Suprapubic skin (tissue), 4 donors: ENCODE data around the gene ATP6V1F. TPM values are rescaled to one million over a fixed set of nuclear protein-coding genes. Genes with fewer than 3 reads are reported as not detected.
A peak's percentile ranks its signal among the peaks of the same experiment; 100 is the strongest.

Source experiments
- DNase-seq, 2 donors: peaks; one replicate each; pipeline ENCODE4 v3.0.0-alpha.2; 2019; ENCODE audit warnings: low spot score in 2 of 2
- H3K27ac ChIP-seq: fragments of 200-600 bp; sonication (generic); one replicate; pipeline ENCODE4 v1.5.1; 2019
- H3K27me3 ChIP-seq: fragments of 200-600 bp; sonication (generic); one replicate; pipeline ENCODE4 v1.5.1; 2019
- H3K36me3 ChIP-seq: fragments of 200-600 bp; sonication (generic); one replicate; pipeline ENCODE4 v1.5.1; 2019
- H3K4me1 ChIP-seq: fragments of 200-600 bp; sonication (generic); one replicate; pipeline ENCODE4 v1.5.1; 2019
- H3K4me3 ChIP-seq: fragments of 200-600 bp; sonication (generic); one replicate; pipeline ENCODE4 v1.5.1; 2019; ENCODE audit warnings: mild to moderate bottlenecking
- H3K9me3 ChIP-seq: fragments of 200-600 bp; sonication (generic); one replicate; pipeline ENCODE4 v1.5.1; 2019
- EP300 ChIP-seq: sonication (generic); formaldehyde crosslinking; IDR thresholded peaks from one replicate; pipeline ENCODE4 v1.6.1; 2017; ENCODE audit warnings: antibody characterized with exemption
- POLR2A ChIP-seq, 2 donors: fragments of 450-650 bp; IDR thresholded peaks; one replicate each; pipeline ENCODE4 v1.6.1; 2017; ENCODE audit warnings: antibody characterized with exemption in 2 of 2, mild to moderate bottlenecking in 2 of 2, moderate library complexity in 2 of 2
- POLR2AphosphoS5 ChIP-seq, 3 donors: sonication (generic); formaldehyde crosslinking; IDR thresholded peaks; one replicate each; pipeline ENCODE4 v1.6.1; 2017; ENCODE audit warnings: antibody characterized with exemption in 3 of 3
- WGBS: methylation state at CpG from one replicate; pipeline ENCODE4 v1.1.5; 2018; 5-methylcytosine and 5-hydroxymethylcytosine counted together
- total RNA-seq, 4 donors: library from RNA; depleted of rRNA; stranded (reverse); fragments of >200 nt; gene quantifications; one replicate each; pipeline ENCODE4 v1.1.0, GENCODE V29; 2016
- TF ChIP-seq, protein P1 (sequence below), 2 donors: fragments of 200-600 bp in 1 of 2; fragments of 450-650 bp in 1 of 2; sonication (generic) in 1 of 2; IDR thresholded peaks; one replicate each; pipeline ENCODE4 v1.5.1; 2016 to 2019; ENCODE audit warnings: antibody characterized with exemption in 2 of 2, mild to moderate bottlenecking in 1 of 2, moderate library complexity in 1 of 2

Gene ATP6V1F
- total RNA-seq, 4 donors from 2014 or later, result 78.4 to 165 (median 148) TPM

DNA sequence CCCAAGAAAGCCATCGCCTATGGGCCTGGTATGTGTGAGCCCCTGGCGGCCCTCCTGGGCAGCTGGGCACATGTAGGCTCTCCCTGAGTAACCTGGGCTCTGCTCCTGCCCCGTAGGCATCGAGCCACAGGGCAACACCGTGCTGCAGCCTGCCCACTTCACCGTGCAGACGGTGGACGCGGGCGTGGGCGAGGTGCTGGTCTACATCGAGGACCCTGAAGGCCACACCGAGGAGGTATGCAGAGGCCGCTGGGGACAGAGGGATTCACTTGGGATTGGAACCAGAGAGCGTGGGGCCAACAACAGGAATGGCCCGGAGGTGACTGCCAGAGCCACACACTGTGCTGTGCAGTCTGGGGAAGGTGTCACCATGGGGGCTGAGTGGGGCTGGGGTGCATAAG lies 25.1 kb upstream of the ATP6V1F start:
- peaks cover 23% of the 10 kb centered on the region for H3K4me1 ChIP-seq
- H3K27me3 ChIP-seq, result no peaks in the 10 kb centered on the region
- no peaks in the 10 kb centered on the region for H3K9me3 ChIP-seq
- no peak overlapping the region for H3K27ac ChIP-seq
- H3K36me3 ChIP-seq, result peaks cover 8% of the 10 kb centered on the region
- peak in 1 of 2 donors; percentile 50 for DNase-seq
- WGBS, result 95% methylated on average over 4 of the region's 16 CpGs
- no peak overlapping the region for H3K4me3 ChIP-seq
- TF ChIP-seq, protein P1, sequence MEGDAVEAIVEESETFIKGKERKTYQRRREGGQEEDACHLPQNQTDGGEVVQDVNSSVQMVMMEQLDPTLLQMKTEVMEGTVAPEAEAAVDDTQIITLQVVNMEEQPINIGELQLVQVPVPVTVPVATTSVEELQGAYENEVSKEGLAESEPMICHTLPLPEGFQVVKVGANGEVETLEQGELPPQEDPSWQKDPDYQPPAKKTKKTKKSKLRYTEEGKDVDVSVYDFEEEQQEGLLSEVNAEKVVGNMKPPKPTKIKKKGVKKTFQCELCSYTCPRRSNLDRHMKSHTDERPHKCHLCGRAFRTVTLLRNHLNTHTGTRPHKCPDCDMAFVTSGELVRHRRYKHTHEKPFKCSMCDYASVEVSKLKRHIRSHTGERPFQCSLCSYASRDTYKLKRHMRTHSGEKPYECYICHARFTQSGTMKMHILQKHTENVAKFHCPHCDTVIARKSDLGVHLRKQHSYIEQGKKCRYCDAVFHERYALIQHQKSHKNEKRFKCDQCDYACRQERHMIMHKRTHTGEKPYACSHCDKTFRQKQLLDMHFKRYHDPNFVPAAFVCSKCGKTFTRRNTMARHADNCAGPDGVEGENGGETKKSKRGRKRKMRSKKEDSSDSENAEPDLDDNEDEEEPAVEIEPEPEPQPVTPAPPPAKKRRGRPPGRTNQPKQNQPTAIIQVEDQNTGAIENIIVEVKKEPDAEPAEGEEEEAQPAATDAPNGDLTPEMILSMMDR (IDR thresholded peaks at IDR 0.05), result no peak
- TF ChIP-seq POLR2AphosphoS5 (IDR thresholded peaks at IDR 0.05) (no peak), EP300 (no peak), POLR2A (IDR thresholded peaks at IDR 0.05) (no peak)

- DNase-seq, result no peak
- no peaks in the 10 kb centered on the region for H3K27me3 ChIP-seq
- H3K36me3 ChIP-seq, result peaks cover 8% of the 10 kb centered on the region
- no peak overlapping the region for H3K4me3 ChIP-seq
- no peaks in the 10 kb centered on the region for H3K9me3 ChIP-seq
- WGBS, result 94% methylated on average over 21 of the region's 22 CpGs
- no peak overlapping the region for H3K27ac ChIP-seq
- peaks cover 16% of the 10 kb centered on the region for H3K4me1 ChIP-seq
- TF ChIP-seq EP300 (no peak), POLR2A (IDR thresholded peaks at IDR 0.05) (no peak), POLR2AphosphoS5 (IDR thresholded peaks at IDR 0.05) (no peak)
- TF ChIP-seq, protein P1 (IDR thresholded peaks at IDR 0.05), result no peak
Observed at GRCh38 chr7:128838109-128838779, 24.4 kb upstream of the ATP6V1F start.

DNA sequence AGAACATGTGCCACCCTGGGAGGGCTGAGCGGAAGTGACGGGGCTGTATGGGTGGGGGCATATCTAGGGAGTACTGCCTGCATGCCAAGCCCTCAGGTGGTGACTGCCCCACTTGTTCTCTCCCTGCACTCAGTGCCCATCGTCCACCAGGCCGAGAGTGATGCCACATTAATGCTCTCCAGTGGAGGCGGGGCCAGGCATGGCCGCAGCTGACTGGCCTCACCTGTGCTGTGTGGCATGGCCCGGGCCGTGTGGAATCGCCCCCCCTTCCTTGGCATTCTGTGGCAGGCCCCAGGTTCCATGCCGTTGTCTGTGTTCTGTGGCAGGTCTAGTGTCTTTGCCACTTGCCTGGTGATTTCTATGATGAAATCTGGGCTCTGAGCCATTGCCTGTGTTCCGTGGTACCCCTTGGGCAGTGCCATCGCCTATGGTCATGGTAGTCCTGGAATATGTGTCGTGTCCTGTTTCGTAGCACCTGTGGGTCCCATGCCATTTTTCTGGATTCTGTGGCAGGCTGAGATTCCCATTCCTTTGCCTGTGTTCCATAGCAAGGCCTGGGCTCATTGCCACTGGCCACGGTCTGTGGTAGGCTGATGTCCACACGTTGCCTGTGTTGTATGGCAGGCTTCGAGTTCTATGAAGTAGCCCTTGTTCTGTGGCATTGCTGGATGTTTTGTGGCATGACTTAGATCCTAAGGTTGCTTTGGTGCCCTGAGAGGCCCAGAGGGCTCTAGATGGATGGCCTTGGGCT lies 23.5 kb upstream of the ATP6V1F start:
- no peak overlapping the region for H3K27ac ChIP-seq
- H3K4me1 ChIP-seq, result peaks cover 7% of the 10 kb centered on the region
- H3K4me3 ChIP-seq, result no peak overlapping the region
- H3K9me3 ChIP-seq, result no peaks in the 10 kb centered on the region
- peaks cover 8% of the 10 kb centered on the region for H3K36me3 ChIP-seq
- TF ChIP-seq, protein P1 (IDR thresholded peaks at IDR 0.05), result no peak
- TF ChIP-seq POLR2AphosphoS5 (IDR thresholded peaks at IDR 0.05), result no peak
- TF ChIP-seq EP300, result no peak
- TF ChIP-seq POLR2A (IDR thresholded peaks at IDR 0.05), result no peak
- DNase-seq, result peak in 1 of 2 donors; percentile 40
- 88% methylated on average over 7 of the region's 17 CpGs for WGBS
- no peaks in the 10 kb centered on the region for H3K27me3 ChIP-seq

DNA sequence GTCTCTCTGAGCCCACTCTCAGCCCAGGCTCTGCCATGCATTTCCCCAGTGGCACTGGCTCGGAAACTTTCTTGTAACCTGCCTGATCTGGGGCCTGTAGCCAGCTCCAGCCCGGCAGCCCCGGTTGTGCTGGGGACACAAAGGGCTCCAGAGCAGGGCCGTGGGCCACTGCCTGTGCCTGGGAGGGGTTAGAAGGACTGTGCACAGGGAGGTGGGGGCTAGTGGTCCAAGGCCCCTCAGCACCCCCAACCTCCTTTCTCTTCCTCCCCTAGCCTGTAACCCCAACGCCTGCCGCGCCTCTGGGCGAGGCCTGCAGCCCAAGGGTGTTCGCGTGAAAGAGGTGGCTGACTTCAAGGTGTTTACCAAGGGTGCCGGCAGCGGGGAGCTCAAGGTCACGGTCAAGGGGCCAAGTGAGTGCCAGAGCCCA lies 22.9 kb upstream of the ATP6V1F start:
- no peaks in the 10 kb centered on the region for H3K27me3 ChIP-seq
- WGBS, result 63% methylated on average over 9 of the region's 13 CpGs
- DNase-seq, result peak in 1 of 2 donors; percentile 60
- TF ChIP-seq POLR2A (IDR thresholded peaks at IDR 0.05) (no peak), EP300 (no peak), POLR2AphosphoS5 (IDR thresholded peaks at IDR 0.05) (no peak)
- TF ChIP-seq, protein P1 (IDR thresholded peaks at IDR 0.05), result no peak
- H3K27ac ChIP-seq, result no peak overlapping the region
- H3K9me3 ChIP-seq, result no peaks in the 10 kb centered on the region
- H3K36me3 ChIP-seq, result peaks cover 10% of the 10 kb centered on the region
- H3K4me3 ChIP-seq, result no peak overlapping the region
- H3K4me1 ChIP-seq, result peaks cover 6% of the 10 kb centered on the region
